CD8-positive, alpha-beta memory T cell (primary cell): ENCODE data around the gene DNAAF3. TPM values are rescaled to one million over a fixed set of nuclear protein-coding genes. Genes with fewer than 3 reads are reported as not detected.

Experiments
- CTCF ChIA-PET: fragments of 350-600 bp; sonication (Branson Sonifier 250); formaldehyde crosslinking; loops from one replicate; lab custom pipeline; 2021; ENCODE audit warnings: antibody characterized with exemption; lab: Charles Lee
- POLR2A ChIA-PET: fragments of 350-600 bp; sonication (Branson Sonifier 250); formaldehyde crosslinking; loops from one replicate; lab custom pipeline; 2021; ENCODE audit warnings: antibody characterized with exemption; lab: Charles Lee
- DNase-seq, 5 donors: peaks; one replicate each; pipeline versions ENCODE4 v3.0.0 to v3.0.0-alpha.2; 2020 to 2022; ENCODE audit warnings: mixed read lengths in 1 of 5
- H3K27ac ChIP-seq: one replicate; pipeline ENCODE4 v1.7.0; 2013; ENCODE audit warnings: low read depth, mild to moderate bottlenecking, low read length, moderate library complexity
- H3K27me3 ChIP-seq: 2 replicates; pipeline ENCODE4 v1.7.0; 2013; ENCODE audit warnings: low read length, mild to moderate bottlenecking; ENCODE audit not compliant: insufficient read depth, poor library complexity, severe bottlenecking
- H3K36me3 ChIP-seq: 2 replicates; pipeline ENCODE4 v1.7.0; 2013; ENCODE audit warnings: mild to moderate bottlenecking, low read length, moderate library complexity; ENCODE audit not compliant: insufficient read depth
- H3K4me1 ChIP-seq: 2 replicates; pipeline ENCODE4 v1.7.0; 2013; ENCODE audit warnings: mild to moderate bottlenecking, low read length, moderate library complexity; ENCODE audit not compliant: insufficient read depth
- H3K4me3 ChIP-seq: 2 replicates; pipeline ENCODE4 v1.7.0; 2013; ENCODE audit warnings: mild to moderate bottlenecking, low read length
- H3K9me3 ChIP-seq: 2 replicates; pipeline ENCODE4 v1.7.0; 2013; ENCODE audit warnings: mild to moderate bottlenecking, low read length
- H3K27ac Mint-ChIP-seq, 8 donors: one replicate each; pipeline ENCODE4 v1.8.0; 2020 to 2021; ENCODE audit warnings: mixed read lengths in 8 of 8, mild to moderate bottlenecking in 6 of 8, inconsistent platforms in 3 of 8, moderate library complexity in 3 of 8
- H3K27me3 Mint-ChIP-seq, 2 donors: one replicate each; pipeline ENCODE4 v1.8.0; 2020 to 2021; ENCODE audit warnings: mixed read lengths in 2 of 2, mild to moderate bottlenecking in 1 of 2, moderate library complexity in 1 of 2
- H3K36me3 Mint-ChIP-seq, 3 donors: one replicate each; pipeline ENCODE4 v1.8.0; 2020 to 2021; ENCODE audit warnings: mixed read lengths in 3 of 3, inconsistent platforms in 1 of 3, mild to moderate bottlenecking in 1 of 3
- H3K4me1 Mint-ChIP-seq, 3 donors: one replicate each; pipeline ENCODE4 v1.8.0; 2020 to 2021; ENCODE audit warnings: mixed read lengths in 3 of 3, inconsistent platforms in 1 of 3, mild to moderate bottlenecking in 1 of 3
- H3K4me3 Mint-ChIP-seq, 7 donors: one replicate each; pipeline ENCODE4 v1.8.0; 2020 to 2021; ENCODE audit warnings: mixed read lengths in 7 of 7, mild to moderate bottlenecking in 6 of 7, moderate library complexity in 4 of 7, inconsistent platforms in 2 of 7
- H3K9me3 Mint-ChIP-seq, 5 donors: one replicate each; pipeline ENCODE4 v1.8.0; 2020 to 2022; ENCODE audit warnings: mixed read lengths in 5 of 5, mild to moderate bottlenecking in 3 of 5, moderate library complexity in 2 of 5, inconsistent platforms in 1 of 5
- polyA plus RNA-seq: library from polyadenylated mRNA; unstranded; fragments of 300-500 nt; fragmentation: Illumina TruSeq; gene quantifications from one replicate; pipeline ENCODE4 v1.2.3, GENCODE V29; 2021
- total RNA-seq, 2 experiments: library from RNA; stranded (reverse); gene quantifications; one replicate each; pipeline ENCODE4 v1.2.3, GENCODE V29; 2021

DNAAF3 gene
- total and polyA plus RNA-seq, 3 experiments from 2014 or later = 0.27 TPM; not detected in 2

GRCh38 chr19:55112246-55112776 is 54.1 kb downstream of the DNAAF3 start:
- H3K4me3 ChIP-seq = no peak overlapping the region
- Mint-ChIP-seq H3K4me1 (peaks cover 21 to 36% (median 28%) of the 10 kb centered on the region in 3 donors), H3K27me3 (peaks cover 0 to 2% of the 10 kb centered on the region in 2 donors), H3K4me3 (no peak overlapping the region), H3K9me3 (no peaks in the 10 kb centered on the region), H3K27ac (no peak overlapping the region), H3K36me3 (peaks cover 0 to 53% (median 5%) of the 10 kb centered on the region in 3 donors)
- no peaks in the 10 kb centered on the region for H3K36me3 ChIP-seq
- no peak for DNase-seq
- H3K27me3 ChIP-seq = no peaks in the 10 kb centered on the region
- no peak overlapping the region for H3K27ac ChIP-seq
- peaks cover 15% of the 10 kb centered on the region for H3K4me1 ChIP-seq
- H3K9me3 ChIP-seq = no peaks in the 10 kb centered on the region
- ChIA-PET POLR2A (no interaction called here), CTCF (no interaction called here)

- Histone ChIP-seq H3K27ac (no peak overlapping the region), H3K4me3 (no peak overlapping the region), H3K9me3 (no peaks in the 10 kb centered on the region), H3K4me1 (peaks cover 14% of the 10 kb centered on the region), H3K27me3 (no peaks in the 10 kb centered on the region), H3K36me3 (no peaks in the 10 kb centered on the region)
- POLR2A ChIA-PET = no interaction called here
- no peak overlapping the region for H3K27ac Mint-ChIP-seq
- CTCF ChIA-PET = interaction anchor here (0.8 kb wide), 1 partner anchor 23 kb away, joined by 3 read pairs; no protein-coding TSS in a partner anchor
- peaks cover 4 to 54% (median 8%) of the 10 kb centered on the region in 3 donors for H3K36me3 Mint-ChIP-seq
- H3K4me1 Mint-ChIP-seq = peaks cover 16 to 33% (median 28%) of the 10 kb centered on the region in 3 donors
- H3K9me3 Mint-ChIP-seq = no peaks in the 10 kb centered on the region
- no peak overlapping the region for H3K4me3 Mint-ChIP-seq
- H3K27me3 Mint-ChIP-seq = peaks cover 0 to 2% of the 10 kb centered on the region in 2 donors
- no peak for DNase-seq
These were observed 55.1 kb downstream of the DNAAF3 start for GRCh38 chr19:55111238-55111831.

- H3K36me3 ChIP-seq = no peaks in the 10 kb centered on the region
- H3K4me3 ChIP-seq = no peak overlapping the region
- no peaks in the 10 kb centered on the region for H3K9me3 ChIP-seq
- POLR2A ChIA-PET = no interaction called here
- H3K4me3 Mint-ChIP-seq = peak overlapping the region in 1 of 7 donors; percentile 60
- H3K4me1 ChIP-seq = no peaks in the 10 kb centered on the region
- no peaks in the 10 kb centered on the region for H3K27me3 Mint-ChIP-seq
- H3K27ac Mint-ChIP-seq = peak overlapping the region in 2 of 8 donors; percentile 50 to 85
- H3K27me3 ChIP-seq = no peaks in the 10 kb centered on the region
- CTCF ChIA-PET = no interaction called here
- no peaks in the 10 kb centered on the region for H3K9me3 Mint-ChIP-seq
- H3K4me1 Mint-ChIP-seq = peaks cover 5 to 17% (median 16%) of the 10 kb centered on the region in 3 donors
- H3K27ac ChIP-seq = no peak overlapping the region
- peaks cover 4 to 52% (median 9%) of the 10 kb centered on the region in 3 donors for H3K36me3 Mint-ChIP-seq
- no peak for DNase-seq
These were observed 56.7 kb downstream of the DNAAF3 start for GRCh38 chr19:55109527-55110291.

Other genes starting within 250 kb of the DNAAF3 start
- gene NLRP7, start 219.1 kb downstream of the DNAAF3 start, total RNA-seq = not detected
- not detected for gene NLRP7, start 219.1 kb downstream of the DNAAF3 start, polyA plus RNA-seq
- 10 to 100 TPM; 10.2 to 12.7 TPM for gene NLRP2, start 200.2 kb downstream of the DNAAF3 start, total RNA-seq
- 5.6 TPM for gene NLRP2, start 200.2 kb downstream of the DNAAF3 start, polyA plus RNA-seq
- not detected for gene GP6, start 128.3 kb downstream of the DNAAF3 start, total RNA-seq
- gene GP6, start 128.3 kb downstream of the DNAAF3 start, polyA plus RNA-seq = 0.21 TPM
- gene RDH13, start 103.5 kb downstream of the DNAAF3 start, total RNA-seq = 10 to 100 TPM; 21.4 to 22.2 TPM
- 15.8 TPM for gene RDH13, start 103.5 kb downstream of the DNAAF3 start, polyA plus RNA-seq
- under 1 TPM; 0.27 to 0.74 TPM for gene EPS8L1, start 90.7 kb downstream of the DNAAF3 start, total RNA-seq
- 0.28 TPM for gene EPS8L1, start 90.7 kb downstream of the DNAAF3 start, polyA plus RNA-seq
- gene PPP1R12C, start 49.0 kb downstream of the DNAAF3 start, total RNA-seq = 10 to 100 TPM; 95.4 to 98.3 TPM
- gene PPP1R12C, start 49.0 kb downstream of the DNAAF3 start, polyA plus RNA-seq = 7.7 TPM
- not detected for gene TNNT1, start 17.4 kb downstream of the DNAAF3 start, total RNA-seq
- not detected for gene TNNT1, start 17.4 kb downstream of the DNAAF3 start, polyA plus RNA-seq
- gene TNNI3, start 8.9 kb downstream of the DNAAF3 start, total RNA-seq = not detected
- gene TNNI3, start 8.9 kb downstream of the DNAAF3 start, polyA plus RNA-seq = not detected
- gene SYT5, start 13.7 kb upstream of the DNAAF3 start, total RNA-seq = not detected
- 0.37 TPM for gene SYT5, start 13.7 kb upstream of the DNAAF3 start, polyA plus RNA-seq
- gene PTPRH, start 42.9 kb upstream of the DNAAF3 start, total RNA-seq = not detected
- gene PTPRH, start 42.9 kb upstream of the DNAAF3 start, polyA plus RNA-seq = not detected
- gene TMEM86B, start 62.1 kb upstream of the DNAAF3 start, total RNA-seq = 10 to 100 TPM in 1 of 2 experiments, 1 to 10 TPM in 1; 8.5 to 10.3 TPM
- 2.9 TPM for gene TMEM86B, start 62.1 kb upstream of the DNAAF3 start, polyA plus RNA-seq
- gene PPP6R1, start 92.4 kb upstream of the DNAAF3 start, total RNA-seq = 100 to 1,000 TPM; 216 to 225 TPM
- 143 TPM for gene PPP6R1, start 92.4 kb upstream of the DNAAF3 start, polyA plus RNA-seq
- 10 to 100 TPM; 82.9 to 84.1 TPM for gene HSPBP1, start 113.5 kb upstream of the DNAAF3 start, total RNA-seq
- gene HSPBP1, start 113.5 kb upstream of the DNAAF3 start, polyA plus RNA-seq = 46.4 TPM
- gene BRSK1, start 117.4 kb upstream of the DNAAF3 start, total RNA-seq = 1 to 10 TPM; 4.1 to 5.7 TPM
- 0.82 TPM for gene BRSK1, start 117.4 kb upstream of the DNAAF3 start, polyA plus RNA-seq
- under 1 TPM in 1 of 2 experiments, not detected in 1; 0.53 TPM for gene TMEM150B, start 158.7 kb upstream of the DNAAF3 start, total RNA-seq
- gene TMEM150B, start 158.7 kb upstream of the DNAAF3 start, polyA plus RNA-seq = not detected
- 10 to 100 TPM; 14.6 to 15.0 TPM for gene KMT5C, start 173.3 kb upstream of the DNAAF3 start, total RNA-seq
- gene KMT5C, start 173.3 kb upstream of the DNAAF3 start, polyA plus RNA-seq = 1.6 TPM
- not detected for gene COX6B2, start 188.1 kb upstream of the DNAAF3 start, total RNA-seq
- not detected for gene COX6B2, start 188.1 kb upstream of the DNAAF3 start, polyA plus RNA-seq
- not detected for gene GARIN5B, start 196.6 kb upstream of the DNAAF3 start, total RNA-seq
- gene GARIN5B, start 196.6 kb upstream of the DNAAF3 start, polyA plus RNA-seq = not detected
- gene IL11, start 203.8 kb upstream of the DNAAF3 start, total RNA-seq = under 1 TPM; 0.27 to 0.37 TPM
- gene IL11, start 203.8 kb upstream of the DNAAF3 start, polyA plus RNA-seq = not detected
- gene TMEM190, start 210.2 kb upstream of the DNAAF3 start, total RNA-seq = not detected
- not detected for gene TMEM190, start 210.2 kb upstream of the DNAAF3 start, polyA plus RNA-seq
- 10 to 100 TPM; 13.3 to 14.1 TPM for gene TMEM238, start 217.7 kb upstream of the DNAAF3 start, total RNA-seq
- gene TMEM238, start 217.7 kb upstream of the DNAAF3 start, polyA plus RNA-seq = 1.9 TPM
- gene RPL28, start 219.3 kb upstream of the DNAAF3 start, total RNA-seq = 1,000 to 10,000 TPM; 2,376 to 2,381 TPM
- gene RPL28, start 219.3 kb upstream of the DNAAF3 start, polyA plus RNA-seq = 615 TPM
- 100 to 1,000 TPM; 263 to 291 TPM for gene UBE2S, start 241.2 kb upstream of the DNAAF3 start, total RNA-seq
- gene UBE2S, start 241.2 kb upstream of the DNAAF3 start, polyA plus RNA-seq = 42.5 TPM